GM18907 (cell line): ENCODE results near the gene TAF3.
A peak's percentile ranks its signal among the peaks of the same experiment; 100 is the strongest.
"Not testable (repeated sequence)": the region's sequence is repeated elsewhere in the genome, so short reads cannot be mapped to it uniquely, and the experiment has no call there.

Source experiments
- ATAC-seq: cut with Tn5 transposase; IDR thresholded peaks from one replicate; pipeline ENCODE4 v1.9.1; 2021; ENCODE audit warnings: mild to moderate bottlenecking, moderate library complexity; ENCODE audit not compliant: unreplicated experiment

Gene TAF3, protein sequence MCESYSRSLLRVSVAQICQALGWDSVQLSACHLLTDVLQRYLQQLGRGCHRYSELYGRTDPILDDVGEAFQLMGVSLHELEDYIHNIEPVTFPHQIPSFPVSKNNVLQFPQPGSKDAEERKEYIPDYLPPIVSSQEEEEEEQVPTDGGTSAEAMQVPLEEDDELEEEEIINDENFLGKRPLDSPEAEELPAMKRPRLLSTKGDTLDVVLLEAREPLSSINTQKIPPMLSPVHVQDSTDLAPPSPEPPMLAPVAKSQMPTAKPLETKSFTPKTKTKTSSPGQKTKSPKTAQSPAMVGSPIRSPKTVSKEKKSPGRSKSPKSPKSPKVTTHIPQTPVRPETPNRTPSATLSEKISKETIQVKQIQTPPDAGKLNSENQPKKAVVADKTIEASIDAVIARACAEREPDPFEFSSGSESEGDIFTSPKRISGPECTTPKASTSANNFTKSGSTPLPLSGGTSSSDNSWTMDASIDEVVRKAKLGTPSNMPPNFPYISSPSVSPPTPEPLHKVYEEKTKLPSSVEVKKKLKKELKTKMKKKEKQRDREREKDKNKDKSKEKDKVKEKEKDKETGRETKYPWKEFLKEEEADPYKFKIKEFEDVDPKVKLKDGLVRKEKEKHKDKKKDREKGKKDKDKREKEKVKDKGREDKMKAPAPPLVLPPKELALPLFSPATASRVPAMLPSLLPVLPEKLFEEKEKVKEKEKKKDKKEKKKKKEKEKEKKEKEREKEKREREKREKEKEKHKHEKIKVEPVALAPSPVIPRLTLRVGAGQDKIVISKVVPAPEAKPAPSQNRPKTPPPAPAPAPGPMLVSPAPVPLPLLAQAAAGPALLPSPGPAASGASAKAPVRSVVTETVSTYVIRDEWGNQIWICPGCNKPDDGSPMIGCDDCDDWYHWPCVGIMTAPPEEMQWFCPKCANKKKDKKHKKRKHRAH

DNA sequence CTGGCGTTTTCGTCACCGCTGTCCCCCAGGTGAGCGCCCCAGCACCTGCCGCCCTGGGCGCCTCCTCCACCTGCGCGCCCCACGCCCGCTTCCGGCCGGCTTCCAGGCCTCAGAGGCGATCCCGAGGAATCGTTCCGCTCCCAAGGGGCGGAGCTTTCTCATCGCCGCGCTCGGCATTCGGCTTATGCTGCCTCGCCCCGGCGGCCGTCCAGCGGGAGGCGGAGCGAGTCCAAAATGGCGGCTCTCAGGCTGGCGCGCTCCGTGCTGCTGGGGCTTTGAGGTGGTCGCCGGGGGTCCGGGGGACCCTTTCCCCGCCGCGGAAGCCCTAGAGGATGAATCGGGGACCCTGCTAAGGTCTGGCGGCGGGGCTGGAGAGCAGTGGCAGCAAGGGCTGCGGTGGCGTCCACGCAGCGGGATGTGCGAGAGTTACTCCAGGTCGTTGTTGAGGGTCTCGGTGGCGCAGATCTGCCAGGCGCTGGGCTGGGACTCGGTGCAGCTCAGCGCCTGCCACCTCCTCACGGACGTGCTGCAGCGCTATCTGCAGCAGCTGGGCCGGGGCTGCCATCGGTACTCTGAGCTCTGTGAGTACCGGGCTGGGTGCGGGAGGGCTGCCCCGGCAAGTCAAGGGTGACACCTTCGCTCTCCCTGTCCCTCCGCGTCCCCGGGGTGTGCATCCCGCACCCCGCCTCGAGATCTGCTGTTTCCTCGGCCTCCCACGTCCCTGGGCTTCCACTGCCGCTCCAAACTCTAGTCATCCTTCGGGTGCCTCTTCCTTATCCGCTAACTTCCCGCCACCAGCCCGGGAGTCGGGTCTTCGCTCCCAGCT lies at the start of gene TAF3:
Gene TAF3, plus strand, starts transcription at position 211 of the 826 bp plus-strand sequence. Its CDS starts 205 bp downstream, at position 416.
- ATAC-seq: peak; percentile 92

DNA sequence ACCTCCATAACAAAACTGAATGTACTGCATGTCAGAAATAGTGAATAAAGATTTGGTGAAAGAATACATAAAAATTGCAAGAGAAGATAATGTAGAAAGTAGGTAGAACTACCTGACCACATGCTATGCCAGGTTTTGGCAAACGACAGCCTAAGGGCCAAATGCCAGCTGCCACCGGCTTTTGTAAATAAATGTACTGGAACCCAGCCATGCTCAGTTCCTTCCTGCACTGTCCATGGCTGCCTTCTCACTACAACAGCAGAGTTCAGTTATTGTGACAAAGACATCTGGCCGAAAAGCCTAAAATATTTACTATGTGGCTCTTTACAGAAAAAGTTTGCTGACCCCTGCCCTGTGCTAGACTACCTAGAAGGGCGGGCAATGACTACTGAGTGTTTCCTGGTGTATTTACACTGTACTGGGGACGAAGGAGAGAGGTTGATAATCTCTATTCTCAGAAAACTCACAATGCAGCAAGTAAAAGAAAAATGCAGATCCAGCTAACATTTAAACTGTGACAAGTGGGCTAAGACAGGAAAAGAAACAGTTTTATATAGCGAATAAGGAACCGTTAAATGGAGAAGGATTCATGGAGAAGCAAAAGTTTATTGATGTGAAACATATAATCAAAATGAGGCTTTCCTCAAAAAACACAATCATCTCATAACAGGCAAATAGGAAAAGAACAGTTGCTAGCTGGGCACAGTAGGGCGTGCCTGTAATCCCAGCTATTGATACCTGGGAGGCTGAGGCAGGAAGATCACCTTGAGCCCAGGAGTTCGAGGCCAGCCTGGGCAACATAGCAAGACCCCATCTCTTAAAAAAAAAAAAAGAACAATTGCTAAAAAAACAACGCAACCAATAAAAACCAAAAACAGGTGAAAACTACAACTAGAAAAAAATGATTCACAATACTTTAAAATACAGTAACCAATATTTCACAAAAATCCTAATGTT lies 44.2 kb upstream of the TAF3 start:
- no peak for ATAC-seq

GRCh38 chr10:7776777-7777176 lies 41.5 kb upstream of the TAF3 start:
- ATAC-seq: no peak

GRCh38 chr10:7782194-7782593 lies 36.1 kb upstream of the TAF3 start:
- not testable (repeated sequence) for ATAC-seq

GRCh38 chr10:7786430-7786829 lies 31.9 kb upstream of the TAF3 start:
- no peak for ATAC-seq

DNA sequence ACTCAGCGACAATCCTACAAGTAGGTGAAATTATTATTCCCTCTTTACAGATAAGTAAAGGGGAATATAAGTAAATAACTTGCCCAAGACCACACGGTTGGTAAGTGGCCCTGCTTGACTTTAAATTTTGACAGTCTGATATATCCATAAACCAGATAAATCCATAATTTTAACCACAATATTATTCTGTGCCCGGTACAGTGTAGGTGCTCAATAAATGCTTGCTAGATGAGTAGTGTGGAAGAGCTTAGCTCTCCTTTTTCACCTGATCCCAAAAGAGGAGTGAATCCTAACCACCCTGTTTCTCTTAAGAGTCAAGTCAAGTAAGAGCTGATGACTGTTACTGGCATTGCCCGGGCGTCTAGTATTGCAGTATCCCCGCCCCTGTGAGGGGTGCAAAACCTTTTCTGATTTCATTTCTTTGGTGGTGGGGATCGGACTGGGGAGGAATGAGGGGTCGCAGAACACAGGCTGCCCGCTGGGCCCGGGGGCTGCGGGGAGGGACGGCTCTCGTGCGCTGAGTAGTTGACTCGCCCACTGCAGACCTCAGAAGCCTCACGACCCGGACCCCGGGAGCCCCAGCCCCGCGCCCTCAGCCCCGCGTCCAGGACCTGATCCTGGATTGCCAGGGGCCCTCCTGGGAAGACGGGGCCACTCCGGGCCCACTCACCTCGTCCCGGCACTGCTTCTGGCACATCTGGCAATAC lies 31.0 kb upstream of the TAF3 start:
- ATAC-seq: peak; percentile 26

DNA sequence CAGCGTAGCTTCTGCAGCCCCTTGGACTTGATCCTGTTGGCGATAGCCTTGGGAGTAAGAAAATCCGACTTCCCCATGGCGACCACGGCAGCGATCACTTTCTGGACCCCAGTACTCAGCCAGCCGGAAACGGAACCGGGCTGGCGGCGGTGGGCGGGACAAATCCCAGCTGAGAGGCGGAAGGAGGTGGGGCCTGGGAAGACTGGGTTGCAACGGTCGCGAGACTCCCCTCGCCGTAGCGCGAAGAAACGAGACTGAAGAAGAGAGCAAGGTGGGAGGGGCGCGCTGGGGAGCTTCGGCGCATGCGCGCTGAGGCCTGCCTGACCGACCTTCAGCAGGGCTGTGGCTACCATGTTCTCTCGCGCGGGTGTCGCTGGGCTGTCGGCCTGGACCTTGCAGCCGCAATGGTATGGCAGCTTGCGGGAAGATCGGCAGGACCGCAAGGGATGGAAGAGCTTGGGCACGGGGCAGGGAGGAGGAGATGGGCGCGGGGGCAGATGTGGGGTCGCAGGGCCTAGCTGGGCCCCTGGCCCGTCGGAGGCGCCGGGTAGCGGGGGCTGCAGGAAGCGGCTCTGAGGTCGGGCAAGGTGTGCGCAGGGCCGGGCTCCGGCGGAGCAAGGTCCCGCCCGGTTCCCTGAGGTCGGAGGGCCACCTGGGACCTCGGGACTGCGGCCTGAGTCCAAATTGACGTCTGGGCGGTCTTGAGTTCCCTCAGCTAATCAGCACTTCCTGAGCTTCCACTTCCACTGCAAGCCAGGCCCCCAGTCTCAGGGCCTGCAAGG lies 30.3 kb upstream of the TAF3 start, which contains the start of the genes ATP5F1C and KIN:
Gene ATP5F1C, plus strand, starts transcription at position 321 of the 782 bp plus-strand sequence. Its CDS starts 31 bp downstream, at position 352.
Gene KIN, minus strand, starts transcription at position 137 of the 782 bp plus-strand sequence. Its CDS starts 60 bp downstream, at position 77.
- ATAC-seq: peak; percentile 96

DNA sequence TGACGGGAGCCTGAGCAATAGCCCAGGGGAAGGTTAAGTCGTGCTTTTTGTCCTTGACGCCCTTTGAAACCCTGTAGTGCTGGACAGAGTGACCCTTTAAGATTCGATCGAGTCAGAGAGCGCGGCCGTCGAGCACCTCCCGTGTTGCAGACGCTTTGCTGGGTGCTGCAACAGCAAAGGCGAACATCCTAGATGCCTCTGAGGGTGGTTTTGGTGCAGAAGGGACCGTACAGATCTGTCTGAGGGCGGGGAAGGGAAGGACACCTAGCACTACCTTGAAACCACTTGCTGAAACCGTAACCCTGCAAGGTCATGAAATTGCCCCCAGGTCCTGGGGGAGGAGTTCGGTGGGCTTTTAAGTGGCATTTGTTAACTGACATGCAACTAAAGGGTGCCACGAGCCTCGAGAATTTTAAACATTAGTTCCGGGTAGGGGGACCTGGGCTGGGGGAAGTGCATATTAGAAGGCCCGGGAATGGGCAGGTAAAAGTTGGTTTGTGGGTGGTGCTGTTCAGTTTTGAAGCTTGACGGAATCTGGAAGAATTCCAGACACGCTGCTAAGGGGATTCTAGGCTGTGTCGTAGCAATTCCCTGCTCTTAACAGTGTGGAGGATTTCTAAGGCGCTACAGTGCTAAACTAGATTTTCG lies 29.5 kb upstream of the TAF3 start:
- ATAC-seq: peak; percentile 17

DNA sequence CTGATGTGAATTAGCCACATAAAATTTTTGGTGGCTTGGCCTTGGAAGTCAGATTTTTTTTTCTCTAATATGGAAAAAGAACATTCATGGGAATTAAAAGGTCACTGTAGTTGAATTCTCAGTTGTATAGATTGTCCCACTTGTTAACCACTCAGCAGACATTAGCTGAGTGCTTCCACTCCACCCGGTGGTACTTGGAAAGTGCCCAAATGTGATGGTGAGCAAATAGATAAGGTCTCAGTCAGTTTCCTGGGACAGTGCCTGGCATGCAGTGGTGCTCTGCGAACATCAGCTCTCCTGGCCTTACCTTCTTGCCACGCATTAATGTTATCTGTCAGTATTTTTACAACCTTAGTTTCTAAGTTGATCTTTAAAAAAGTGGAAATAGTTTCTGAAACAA lies 28.9 kb upstream of the TAF3 start:
- ATAC-seq: no peak

DNA sequence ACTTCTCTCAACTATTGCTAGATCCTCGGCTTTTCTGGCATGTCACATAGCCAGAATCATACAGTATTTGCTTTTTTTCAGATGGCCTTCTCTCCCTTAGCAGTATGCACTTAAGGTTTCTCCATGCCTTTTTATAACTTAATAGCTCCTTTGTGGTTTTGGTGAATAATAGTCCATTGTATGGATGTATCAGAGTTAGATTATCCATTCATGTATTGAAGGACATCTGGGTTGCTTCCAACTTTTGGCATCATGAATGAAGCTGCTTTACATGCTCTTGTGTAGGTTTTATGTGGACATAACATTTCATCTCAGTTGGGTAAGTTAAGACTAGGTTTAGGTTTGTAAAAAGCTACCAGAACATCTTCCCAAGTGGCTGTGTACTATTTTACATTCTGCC lies 25.8 kb upstream of the TAF3 start:
- ATAC-seq: no peak

DNA sequence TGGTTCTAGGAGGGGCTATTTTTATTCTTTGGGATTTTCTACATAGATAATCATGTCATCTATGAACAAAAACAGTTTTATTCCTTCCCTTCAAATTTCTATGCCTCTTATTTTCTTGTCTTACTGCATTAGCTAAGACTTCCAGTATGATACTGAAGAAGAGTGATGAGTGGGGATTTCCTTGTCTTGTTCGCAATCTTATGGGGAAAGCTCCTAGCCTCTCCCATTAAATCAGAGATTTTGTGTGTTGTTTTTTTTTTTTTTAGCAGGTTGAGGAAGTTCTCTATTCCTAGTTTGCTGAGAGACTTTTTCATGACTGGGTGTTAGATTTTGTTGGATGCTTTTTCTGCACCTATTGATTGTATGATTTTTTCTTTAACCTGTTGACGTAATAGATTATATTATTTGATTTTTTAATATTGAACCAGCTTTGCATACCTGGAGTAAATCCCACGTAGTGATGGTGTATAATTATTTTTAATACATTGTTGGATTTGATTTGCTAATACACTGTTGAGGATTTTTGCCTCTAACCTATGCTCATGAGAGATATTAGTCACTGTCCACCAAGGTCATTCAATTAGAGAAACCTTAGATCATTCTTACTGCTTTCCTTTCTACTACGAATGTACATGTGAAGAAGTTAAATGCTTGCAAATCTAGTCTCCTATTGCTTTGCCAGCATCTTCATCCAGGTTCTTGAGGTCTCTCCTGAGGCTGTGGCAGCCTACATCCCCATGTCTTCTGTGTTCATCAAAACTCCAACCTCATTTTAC lies 23.9 kb upstream of the TAF3 start:
- ATAC-seq: no peak

DNA sequence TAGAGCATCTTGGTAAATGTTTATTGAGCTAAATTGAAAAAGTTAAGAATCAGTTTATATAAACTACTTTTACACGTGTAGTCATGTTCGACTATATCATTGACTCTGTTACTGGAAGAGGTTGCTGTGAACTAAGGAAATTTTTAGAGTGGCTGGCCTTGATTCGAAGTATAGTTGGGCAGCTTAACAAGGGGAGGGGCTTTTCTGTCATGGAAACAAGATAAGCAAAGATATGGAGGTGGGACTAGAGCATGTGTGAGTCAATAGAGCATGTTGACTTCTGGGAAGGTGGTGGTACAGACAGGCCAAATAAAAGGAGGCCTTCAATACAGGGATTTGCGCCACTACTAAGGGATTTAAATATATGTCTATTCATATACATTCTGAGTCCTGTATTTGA lies 22.7 kb upstream of the TAF3 start:
- no peak for ATAC-seq

DNA sequence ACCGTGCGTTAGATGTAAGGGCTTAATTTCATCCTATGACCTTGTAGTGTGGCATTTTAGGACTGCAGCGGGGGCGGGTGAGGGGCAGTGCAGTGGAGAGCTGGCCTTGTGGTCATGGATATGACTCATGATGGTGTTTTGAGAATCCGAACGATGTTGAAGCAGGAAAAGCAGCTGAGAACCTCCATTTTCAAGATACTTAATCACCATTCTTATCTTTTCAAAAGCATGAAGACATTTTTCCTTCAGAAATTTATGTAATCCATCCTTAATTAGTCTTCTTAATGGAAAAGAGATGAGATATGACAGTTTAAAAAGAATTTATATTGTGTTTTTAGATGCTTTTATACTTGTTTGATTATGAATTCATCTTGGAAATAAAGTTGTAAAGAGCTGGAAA lies 20.7 kb upstream of the TAF3 start:
- no peak for ATAC-seq

- ATAC-seq: no peak
Observed at GRCh38 chr10:7802606-7803005, 15.7 kb upstream of the TAF3 start.

DNA sequence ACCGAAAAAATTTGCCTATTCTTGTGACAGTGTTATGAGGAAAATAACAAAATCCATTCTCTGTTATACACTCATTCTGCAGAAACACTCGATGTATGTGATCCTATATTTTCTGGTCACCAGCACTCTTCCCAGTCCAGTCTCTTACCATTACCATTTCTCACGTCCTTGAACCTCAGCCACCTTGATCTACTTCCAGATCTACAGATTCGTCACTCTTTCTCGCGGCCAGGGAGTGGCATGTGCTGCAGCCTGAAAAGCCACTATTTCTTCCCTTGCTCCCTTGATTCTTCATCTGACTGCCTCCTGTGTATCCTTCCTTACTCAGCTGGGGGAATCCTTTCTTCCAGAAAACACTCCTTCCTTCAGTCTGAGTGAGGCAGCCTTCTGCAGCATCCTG lies 14.1 kb upstream of the TAF3 start:
- no peak for ATAC-seq

DNA sequence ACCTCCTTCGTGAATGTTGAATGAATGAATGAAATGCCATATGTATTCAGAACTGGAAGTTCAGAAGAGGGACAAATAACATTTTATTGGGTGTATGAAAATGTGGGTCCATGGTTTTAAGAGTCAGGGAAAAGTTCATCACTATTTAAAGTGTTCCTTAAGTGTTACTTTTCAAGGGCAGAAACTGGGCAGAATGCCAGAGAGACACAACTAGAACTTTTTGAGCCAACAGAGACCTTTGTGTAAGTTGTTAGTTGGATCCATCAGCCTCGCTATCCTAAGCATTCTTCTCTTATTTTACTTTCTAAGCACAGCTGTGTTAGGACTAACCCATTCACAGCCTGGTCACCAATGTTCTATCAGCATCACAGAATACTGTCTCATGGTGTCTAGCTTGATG lies 13.6 kb upstream of the TAF3 start:
- ATAC-seq: no peak

DNA sequence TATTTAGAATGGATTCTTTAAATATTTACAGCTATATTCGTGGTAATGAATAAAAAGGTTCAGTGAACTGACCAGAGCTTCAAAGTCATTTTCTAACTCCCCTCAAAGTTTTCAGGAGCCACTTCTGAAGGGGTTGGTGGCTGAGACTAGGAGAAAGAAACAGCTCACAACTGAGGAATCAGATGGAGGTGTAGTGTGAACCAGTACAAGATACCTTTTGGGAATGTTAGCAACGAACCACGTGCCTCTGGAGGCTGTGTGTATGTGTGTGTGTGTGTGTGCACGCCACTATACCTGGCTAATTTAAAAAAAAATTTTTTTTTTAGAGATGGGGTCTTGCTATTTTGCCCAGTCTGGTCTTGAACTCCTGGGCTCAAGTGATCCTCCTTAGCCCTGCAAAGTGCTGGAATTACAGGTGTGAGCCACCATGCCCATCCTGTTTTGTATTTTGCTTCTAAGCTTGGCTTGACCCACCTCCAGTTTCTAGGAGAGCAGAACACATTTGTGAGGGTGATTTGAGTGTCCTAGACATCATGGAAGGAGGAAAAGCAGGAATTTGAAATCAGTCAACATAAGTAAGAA lies 9.5 kb upstream of the TAF3 start:
- ATAC-seq: no peak
